CD4-positive, alpha-beta T cell treated with Interferon alpha-2 for 1 hour (primary cell): ENCODE results near the gene IGSF22.

ENCODE experiments used
- DNase-seq, 2 donors: peaks; one replicate each; pipeline ENCODE4 v3.0.0-alpha.2; 2020 to 2022

IGSF22 gene

DNA sequence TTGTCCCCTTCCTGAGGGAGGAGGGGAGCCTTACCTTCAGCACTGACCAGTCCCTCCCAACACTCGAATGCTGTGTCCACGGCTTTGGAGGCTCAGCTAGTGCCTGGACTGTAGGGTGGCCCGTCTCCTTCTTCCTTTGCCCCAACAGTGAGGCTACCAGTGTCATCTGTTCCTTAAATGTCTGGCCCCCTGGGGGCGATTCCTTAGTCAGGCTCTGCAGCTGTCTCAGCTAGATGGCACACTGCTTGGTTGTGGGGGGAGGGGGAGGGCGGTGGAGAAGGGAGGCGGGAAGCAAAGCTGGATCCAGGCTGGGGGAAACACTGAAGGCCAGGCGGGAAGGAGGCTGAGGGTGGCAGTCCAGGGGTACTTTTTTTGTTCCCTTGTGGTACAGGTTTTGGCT, at the start of gene IGSF22:
Gene IGSF22, minus strand, starts transcription at position 149 of the 400 bp plus-strand sequence. CDS start 1,952 bp downstream, outside the sequence.
- DNase-seq: no peak

- no peak for DNase-seq
Observed at GRCh38 chr11:18774801-18775200, 48.8 kb upstream of the IGSF22 start.

GRCh38 chr11:18773681-18774080, 47.7 kb upstream of the IGSF22 start:
- no peak for DNase-seq

GRCh38 chr11:18773104-18773503, 47.1 kb upstream of the IGSF22 start:
- DNase-seq: no peak

DNA sequence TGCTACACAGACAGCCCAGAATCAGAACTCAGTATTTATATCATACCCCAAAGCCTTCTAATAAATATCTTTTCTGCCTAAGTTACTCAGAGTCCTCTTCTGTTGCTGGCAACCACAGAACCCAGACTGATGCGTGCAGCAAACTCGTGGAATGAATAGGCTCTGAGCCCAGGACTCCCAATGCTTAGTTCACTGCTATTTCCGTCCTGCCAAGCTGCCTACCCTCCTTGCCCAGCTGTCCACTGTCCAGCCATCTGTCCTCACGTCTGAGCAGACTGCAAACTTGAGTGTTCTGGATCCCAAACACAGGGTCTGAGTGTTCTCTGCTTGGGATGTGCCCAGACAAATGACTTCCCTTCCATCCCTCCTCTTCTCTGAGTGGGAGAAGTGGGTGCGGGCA, 46.2 kb upstream of the IGSF22 start:
- no peak for DNase-seq

GRCh38 chr11:18771266-18772035, 45.5 kb upstream of the IGSF22 start:
- no peak for DNase-seq

GRCh38 chr11:18770479-18771125, 44.6 kb upstream of the IGSF22 start:
- no peak for DNase-seq

DNA sequence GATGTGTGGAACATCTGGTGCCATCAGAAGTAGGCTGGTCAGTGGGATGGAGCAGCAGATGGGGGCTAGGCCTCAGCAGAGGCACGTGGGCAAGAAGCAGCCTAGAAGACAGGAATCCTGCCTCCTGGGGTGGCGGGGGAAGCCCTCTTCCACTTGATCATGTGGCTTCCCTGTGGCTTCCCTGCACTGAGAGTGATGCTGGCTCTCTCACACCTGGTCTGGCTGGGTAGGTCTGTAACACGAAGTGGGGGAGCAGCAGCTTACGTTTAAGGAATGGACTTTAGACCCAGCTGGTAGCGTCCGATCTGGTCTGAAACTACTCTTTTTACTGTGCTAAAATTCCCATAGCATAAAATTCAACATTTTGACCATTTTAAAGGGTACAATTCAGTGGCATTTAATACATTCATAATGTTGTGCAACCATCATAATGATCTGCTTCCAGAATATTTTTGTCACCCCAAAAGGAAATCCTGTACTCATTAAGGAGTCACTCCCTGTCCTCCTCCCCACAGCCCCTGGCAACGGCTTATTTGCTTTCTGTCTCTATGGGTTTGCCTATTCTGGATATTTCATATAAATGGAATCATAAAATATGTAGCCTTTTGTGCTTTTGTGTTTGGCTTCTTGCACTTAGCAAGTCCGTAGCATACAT, 43.9 kb upstream of the IGSF22 start:
- DNase-seq: no peak

DNA sequence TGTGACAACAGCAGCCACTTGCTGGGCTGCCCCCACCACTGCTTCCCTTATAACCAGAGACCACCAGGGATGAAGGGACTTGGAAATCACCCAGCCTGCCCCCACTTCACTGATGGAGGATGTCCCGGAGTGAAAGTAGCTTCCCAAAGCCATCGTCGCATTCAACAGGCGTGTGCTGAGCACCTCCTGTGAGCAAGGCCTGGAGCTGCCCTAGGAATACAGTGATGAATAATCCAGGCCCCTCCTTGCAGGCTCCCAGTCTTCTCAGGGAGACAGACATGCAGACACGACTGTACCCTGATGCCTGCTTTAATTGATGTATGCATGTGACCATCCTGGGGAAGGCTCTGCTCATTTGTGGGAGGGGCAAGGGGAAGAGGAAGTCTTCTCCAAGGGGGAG, 43.0 kb upstream of the IGSF22 start:
- no peak for DNase-seq

GRCh38 chr11:18768472-18768901, 42.5 kb upstream of the IGSF22 start:
- DNase-seq: no peak

GRCh38 chr11:18766015-18766414, 40.0 kb upstream of the IGSF22 start:
- no peak for DNase-seq

- no peak for DNase-seq
Observed at GRCh38 chr11:18765554-18765953, 39.6 kb upstream of the IGSF22 start.

- no peak for DNase-seq
Observed at GRCh38 chr11:18761741-18762140, 35.8 kb upstream of the IGSF22 start.

DNA sequence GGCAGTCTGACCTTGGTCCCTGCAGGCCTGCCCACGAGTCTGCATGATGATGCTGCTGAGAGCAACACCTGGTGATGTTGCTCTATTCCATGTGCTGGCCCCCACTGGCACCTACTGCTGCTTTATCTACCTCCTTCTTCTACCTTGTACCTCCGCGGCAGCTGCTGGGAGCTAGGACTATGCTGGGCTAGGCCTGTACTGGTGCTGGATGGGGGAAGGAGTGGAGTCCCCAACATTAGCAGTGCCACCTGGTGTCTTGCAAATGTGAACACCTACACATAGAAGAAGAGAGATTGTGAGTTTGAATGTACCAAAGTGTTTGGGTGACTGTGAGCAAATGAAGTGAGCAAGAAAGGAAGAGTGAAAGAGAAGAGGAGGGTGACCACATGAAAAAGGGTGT, 35.2 kb upstream of the IGSF22 start:
- DNase-seq: no peak

- DNase-seq: no peak
Observed at GRCh38 chr11:18757811-18758210, 31.8 kb upstream of the IGSF22 start.

- no peak for DNase-seq
Observed at GRCh38 chr11:18756889-18757288, 30.9 kb upstream of the IGSF22 start.

- no peak for DNase-seq
Observed at GRCh38 chr11:18754308-18754707, 28.3 kb upstream of the IGSF22 start.

DNA sequence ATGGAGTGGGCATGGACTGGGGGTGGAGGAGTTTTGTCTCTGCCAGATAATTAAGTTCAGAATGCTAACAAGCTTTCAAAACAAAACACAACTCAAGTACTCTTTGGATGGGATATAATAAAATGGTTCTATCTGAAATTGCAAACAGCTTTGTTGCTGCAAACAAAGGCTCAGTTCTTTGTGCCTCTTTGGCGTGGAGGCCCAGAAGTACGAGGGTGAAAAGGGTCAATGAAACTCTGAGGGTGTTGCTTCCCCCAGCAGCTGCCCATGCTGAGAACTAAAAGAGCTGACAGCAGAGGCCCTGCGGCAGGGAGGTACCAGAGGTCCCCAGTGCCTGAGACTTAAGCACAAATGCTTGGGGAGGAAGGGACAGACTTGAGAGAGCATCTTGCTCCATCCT, 26.5 kb upstream of the IGSF22 start:
- DNase-seq: no peak

- DNase-seq: no peak
Observed at GRCh38 chr11:18750944-18751343, 25.0 kb upstream of the IGSF22 start.

DNA sequence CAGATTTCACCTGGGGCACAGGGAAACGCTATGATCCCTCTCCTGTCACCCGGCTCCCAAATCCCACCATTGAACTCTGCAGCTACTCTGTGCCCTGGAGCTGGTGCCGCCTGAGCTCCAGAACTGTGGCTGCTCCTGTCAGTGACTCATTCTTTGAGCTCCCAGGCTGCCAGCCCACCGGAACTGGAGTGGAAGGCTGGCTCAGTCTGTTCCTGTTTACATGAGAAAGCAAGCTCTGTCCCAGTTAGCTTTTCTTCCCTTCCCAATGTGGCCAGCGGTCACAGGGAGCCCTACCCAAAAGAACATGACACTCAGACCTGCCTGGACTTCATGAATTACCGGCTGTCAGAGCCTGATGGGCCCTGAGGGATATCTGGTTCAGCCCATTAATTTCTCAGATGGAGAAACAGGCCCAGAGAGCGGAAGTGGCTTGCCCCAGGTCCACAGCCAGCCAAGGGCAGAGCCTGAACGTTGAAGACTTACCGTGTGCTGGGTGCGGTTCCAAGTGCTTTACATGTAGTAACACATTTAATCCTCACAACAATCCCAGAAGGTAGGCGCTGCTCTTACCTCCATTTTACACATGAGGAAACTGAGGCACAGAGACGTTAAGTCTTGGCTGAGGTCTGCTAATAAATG, 23.8 kb upstream of the IGSF22 start:
- no peak for DNase-seq

GRCh38 chr11:18748766-18749365, 22.9 kb upstream of the IGSF22 start:
- DNase-seq: no peak

DNA sequence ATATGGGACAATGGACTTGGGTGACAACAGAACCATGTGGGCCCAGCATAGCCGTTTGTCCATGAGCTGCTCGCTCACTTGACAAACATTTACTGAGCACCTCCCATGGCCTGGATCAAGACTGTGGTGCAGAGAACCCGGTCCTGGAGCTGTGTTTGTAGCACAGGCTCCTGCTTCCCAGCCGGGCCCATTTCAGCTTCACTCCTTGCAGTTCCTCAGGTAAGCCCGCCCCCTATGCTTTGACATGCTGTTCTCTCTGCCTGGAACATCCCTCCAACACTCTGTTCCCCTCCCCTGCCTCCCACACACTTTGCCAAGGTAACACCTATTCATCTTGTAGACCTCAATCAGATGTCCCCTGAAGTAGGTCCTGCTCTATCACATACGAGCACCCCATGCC, 19.3 kb upstream of the IGSF22 start:
- DNase-seq: no peak

GRCh38 chr11:18743900-18744514, 18.0 kb upstream of the IGSF22 start:
- DNase-seq: no peak
